ENCODE measurements around the gene TMPRSS13. TPM values are rescaled to one million over a fixed set of nuclear protein-coding genes. Genes with fewer than 3 reads are reported as not detected.

TMPRSS13 gene
- polyA plus RNA-seq, 3 donors = 0.17 to 2.4 (median 0.37) TPM

DNA sequence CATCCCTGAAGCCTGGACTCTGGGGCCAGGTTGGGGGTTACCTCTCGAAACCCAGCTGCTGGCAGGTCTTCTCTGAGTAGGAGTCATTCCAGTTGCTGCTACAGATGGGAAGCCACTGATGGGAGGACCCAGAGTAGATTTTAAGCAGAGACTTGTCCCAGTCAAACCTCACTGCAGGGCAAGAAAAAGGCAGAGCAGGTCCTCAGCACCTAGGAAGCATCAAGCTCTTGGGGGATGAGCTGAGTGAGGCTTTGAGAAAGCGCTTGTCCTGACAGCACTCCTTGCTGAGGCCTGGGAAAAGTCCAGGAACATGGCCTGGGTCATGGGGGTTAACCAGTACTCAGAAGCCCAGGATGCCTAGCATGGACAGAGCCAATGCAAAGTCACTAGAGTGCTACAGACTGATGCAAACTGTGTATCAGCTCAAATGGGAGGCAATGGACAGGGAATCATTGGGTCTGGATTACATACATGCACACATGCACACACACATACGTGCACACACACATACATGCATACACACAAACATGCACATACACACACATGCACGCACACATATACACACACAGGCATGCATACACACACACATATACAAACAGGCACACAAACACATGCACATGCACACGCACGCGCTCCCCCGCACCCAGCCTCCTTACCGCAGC, 15.3 kb downstream of the TMPRSS13 start:
- Histone ChIP-seq H3K36me3 (replicated peaks in 1 of 2; ENCODE audit: control insufficient read depth in 1 of 2, insufficient read depth in 2 of 2, low read length in 2 of 2) (no peaks in the 10 kb centered on the region), H3K9me3 (replicated peaks in 1 of 2; ENCODE audit: control insufficient read depth in 1 of 2, insufficient read depth in 1 of 2, low read length in 2 of 2) (no peaks in the 10 kb centered on the region), H3K79me2 (ENCODE audit: insufficient read depth, low read length) (no peaks in the 10 kb centered on the region), H4K20me1 (ENCODE audit: insufficient read depth, low read length) (no peaks in the 10 kb centered on the region), H3K4me3 (replicated peaks in 1 of 3; ENCODE audit: low read depth in 2 of 3, low read length in 3 of 3) (no peak overlapping the region), H3K9ac (ENCODE audit: insufficient read depth, low read length, poor library complexity, severe bottlenecking) (no peak overlapping the region), H3K27me3 (ENCODE audit: control insufficient read depth in 2 of 2, insufficient read depth in 2 of 2, low read length in 2 of 2) (no peaks in the 10 kb centered on the region), H3K4me1 (ENCODE audit: control insufficient read depth in 1 of 2, insufficient read depth in 2 of 2, low read length in 2 of 2) (no peaks in the 10 kb centered on the region), H3K27ac (ENCODE audit: low read depth in 1 of 2, low read length in 2 of 2) (no peak overlapping the region), H2AFZ (ENCODE audit: insufficient read depth, low read depth, low read length, poor library complexity, severe bottlenecking) (no peak overlapping the region), H3K4me2 (replicated peaks; ENCODE audit: extremely low read depth, low read length, poor library complexity, severe bottlenecking) (no peak overlapping the region)
- no peak for DNase-seq
- Mint-ChIP-seq H3K27me3 (ENCODE audit: low read depth in 3 of 3) (peaks cover 2 to 7% (median 6%) of the 10 kb centered on the region in 3 donors), H3K27ac (no peak overlapping the region), H3K9me3 (no peaks in the 10 kb centered on the region), H3K4me3 (no peak overlapping the region), H3K36me3 (peaks cover 0 to 1% of the 10 kb centered on the region in 2 donors), H3K4me1 (peaks cover 7% of the 10 kb centered on the region)
- 98% methylated on average over 9 of the region's 9 CpGs for WGBS (ENCODE audit: insufficient coverage)
- TF ChIP-seq, protein P1, sequence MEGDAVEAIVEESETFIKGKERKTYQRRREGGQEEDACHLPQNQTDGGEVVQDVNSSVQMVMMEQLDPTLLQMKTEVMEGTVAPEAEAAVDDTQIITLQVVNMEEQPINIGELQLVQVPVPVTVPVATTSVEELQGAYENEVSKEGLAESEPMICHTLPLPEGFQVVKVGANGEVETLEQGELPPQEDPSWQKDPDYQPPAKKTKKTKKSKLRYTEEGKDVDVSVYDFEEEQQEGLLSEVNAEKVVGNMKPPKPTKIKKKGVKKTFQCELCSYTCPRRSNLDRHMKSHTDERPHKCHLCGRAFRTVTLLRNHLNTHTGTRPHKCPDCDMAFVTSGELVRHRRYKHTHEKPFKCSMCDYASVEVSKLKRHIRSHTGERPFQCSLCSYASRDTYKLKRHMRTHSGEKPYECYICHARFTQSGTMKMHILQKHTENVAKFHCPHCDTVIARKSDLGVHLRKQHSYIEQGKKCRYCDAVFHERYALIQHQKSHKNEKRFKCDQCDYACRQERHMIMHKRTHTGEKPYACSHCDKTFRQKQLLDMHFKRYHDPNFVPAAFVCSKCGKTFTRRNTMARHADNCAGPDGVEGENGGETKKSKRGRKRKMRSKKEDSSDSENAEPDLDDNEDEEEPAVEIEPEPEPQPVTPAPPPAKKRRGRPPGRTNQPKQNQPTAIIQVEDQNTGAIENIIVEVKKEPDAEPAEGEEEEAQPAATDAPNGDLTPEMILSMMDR (IDR thresholded peaks at IDR 0.05) = no peak
- intact Hi-C loops (cut with micrococcal nuclease) = no loop called here

DNA sequence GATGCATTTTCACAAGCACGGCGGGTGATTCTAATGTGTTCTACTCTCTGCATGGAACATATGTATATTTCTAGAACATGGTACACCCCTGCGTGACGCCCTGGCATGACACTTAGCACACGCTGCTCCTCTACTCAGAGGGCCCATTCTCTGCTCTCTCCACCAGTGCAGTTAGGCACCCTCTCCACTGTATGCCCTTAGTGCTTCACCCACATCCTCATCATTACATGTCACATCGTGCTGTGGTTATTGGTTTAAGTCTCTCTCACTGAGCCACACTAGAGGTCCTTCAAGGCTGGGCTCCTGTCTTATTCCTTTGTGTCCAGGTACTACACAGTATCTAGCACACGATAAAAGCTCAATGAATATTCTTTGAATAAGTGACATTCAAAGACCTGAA, 16.7 kb downstream of the TMPRSS13 start:
- no peak overlapping the region for H2AFZ ChIP-seq (ENCODE audit: insufficient read depth, low read depth, low read length, poor library complexity, severe bottlenecking)
- no peaks in the 10 kb centered on the region for H3K27me3 ChIP-seq (ENCODE audit: control insufficient read depth in 2 of 2, insufficient read depth in 2 of 2, low read length in 2 of 2)
- Mint-ChIP-seq H3K9me3 (no peaks in the 10 kb centered on the region), H3K4me1 (peaks cover 17% of the 10 kb centered on the region), H3K27me3 (ENCODE audit: low read depth in 3 of 3) (peaks cover 2 to 7% (median 6%) of the 10 kb centered on the region in 3 donors), H3K4me3 (no peak overlapping the region), H3K36me3 (peaks cover 0 to 1% of the 10 kb centered on the region in 2 donors), H3K27ac (no peak overlapping the region)
- WGBS (ENCODE audit: insufficient coverage) = 100% methylated on average over 3 of the region's 7 CpGs
- H3K9me3 ChIP-seq (replicated peaks in 1 of 2; ENCODE audit: control insufficient read depth in 1 of 2, insufficient read depth in 1 of 2, low read length in 2 of 2) = no peaks in the 10 kb centered on the region
- no peak overlapping the region for H3K4me3 ChIP-seq (replicated peaks in 1 of 3; ENCODE audit: low read depth in 2 of 3, low read length in 3 of 3)
- H3K4me2 ChIP-seq (replicated peaks; ENCODE audit: extremely low read depth, low read length, poor library complexity, severe bottlenecking) = no peak overlapping the region
- H3K27ac ChIP-seq (ENCODE audit: low read depth in 1 of 2, low read length in 2 of 2) = no peak overlapping the region
- DNase-seq = no peak
- H4K20me1 ChIP-seq (ENCODE audit: insufficient read depth, low read length) = no peaks in the 10 kb centered on the region
- TF ChIP-seq, protein P1 (IDR thresholded peaks at IDR 0.05) = no peak
- no peak overlapping the region for H3K9ac ChIP-seq (ENCODE audit: insufficient read depth, low read length, poor library complexity, severe bottlenecking)
- peaks cover 3 to 10% of the 10 kb centered on the region in 2 donors for H3K4me1 ChIP-seq (ENCODE audit: control insufficient read depth in 1 of 2, insufficient read depth in 2 of 2, low read length in 2 of 2)
- H3K36me3 ChIP-seq (replicated peaks in 1 of 2; ENCODE audit: control insufficient read depth in 1 of 2, insufficient read depth in 2 of 2, low read length in 2 of 2) = no peaks in the 10 kb centered on the region
- H3K79me2 ChIP-seq (ENCODE audit: insufficient read depth, low read length) = no peaks in the 10 kb centered on the region
- intact Hi-C loops (cut with micrococcal nuclease) = no loop called here
